SKM-1 (cell line): ENCODE data around the gene PRTN3.
"Not testable (repeated sequence)": the region's sequence is repeated elsewhere in the genome, so short reads cannot be mapped to it uniquely, and the experiment has no call there.

Experiments used
- DNase-seq: peaks from one replicate; lab custom pipeline; 2025; ENCODE audit not compliant: unreplicated experiment; lab: John Stamatoyannopoulos, UW

The PRTN3 gene

DNA sequence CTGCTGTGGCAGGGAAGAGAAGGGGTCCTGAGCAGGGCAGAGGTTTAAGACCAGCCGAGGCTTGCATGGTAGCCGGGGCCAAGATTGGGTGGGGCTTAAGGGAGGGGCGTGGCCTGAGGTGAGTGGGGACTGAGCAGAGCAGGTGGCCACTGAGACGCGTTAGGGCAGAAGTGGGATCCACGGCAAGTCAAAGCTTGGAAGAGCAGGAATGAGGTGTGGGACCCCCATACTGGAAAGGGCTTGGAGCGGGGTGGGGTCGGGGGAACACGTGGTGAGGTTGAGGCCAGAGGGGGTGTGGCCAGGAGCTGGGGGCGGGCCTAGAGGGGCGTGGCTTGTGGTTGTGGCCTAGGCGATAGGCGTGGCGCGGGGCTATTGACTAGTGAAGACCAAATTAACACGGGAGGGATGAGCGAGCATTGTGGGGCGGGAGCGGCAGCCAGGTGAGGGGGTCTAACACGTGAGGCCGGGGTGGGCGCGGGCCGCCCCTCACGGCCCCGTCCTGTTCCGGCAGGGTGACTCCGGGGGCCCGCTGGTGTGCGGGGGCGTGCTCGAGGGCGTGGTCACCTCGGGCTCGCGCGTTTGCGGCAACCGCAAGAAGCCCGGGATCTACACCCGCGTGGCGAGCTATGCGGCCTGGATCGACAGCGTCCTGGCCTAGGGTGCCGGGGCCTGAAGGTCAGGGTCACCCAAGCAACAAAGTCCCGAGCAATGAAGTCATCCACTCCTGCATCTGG lies 21.9 kb downstream of the PRTN3 start:
- no peak for DNase-seq

DNA sequence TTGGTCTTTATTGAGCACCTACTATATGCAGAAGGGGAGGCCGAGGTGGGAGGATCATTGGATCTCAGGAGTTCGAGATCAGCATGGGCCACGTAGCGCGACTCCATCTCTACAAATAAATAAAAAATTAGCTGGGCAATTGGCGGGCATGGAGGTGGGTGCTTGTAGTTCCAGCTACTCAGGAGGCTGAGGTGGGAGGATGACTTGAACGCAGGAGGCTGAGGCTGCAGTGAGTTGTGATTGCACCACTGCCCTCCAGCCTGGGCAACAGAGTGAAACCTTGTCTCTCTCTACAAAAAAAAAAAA lies 22.5 kb downstream of the PRTN3 start:
- DNase-seq, result no peak

DNA sequence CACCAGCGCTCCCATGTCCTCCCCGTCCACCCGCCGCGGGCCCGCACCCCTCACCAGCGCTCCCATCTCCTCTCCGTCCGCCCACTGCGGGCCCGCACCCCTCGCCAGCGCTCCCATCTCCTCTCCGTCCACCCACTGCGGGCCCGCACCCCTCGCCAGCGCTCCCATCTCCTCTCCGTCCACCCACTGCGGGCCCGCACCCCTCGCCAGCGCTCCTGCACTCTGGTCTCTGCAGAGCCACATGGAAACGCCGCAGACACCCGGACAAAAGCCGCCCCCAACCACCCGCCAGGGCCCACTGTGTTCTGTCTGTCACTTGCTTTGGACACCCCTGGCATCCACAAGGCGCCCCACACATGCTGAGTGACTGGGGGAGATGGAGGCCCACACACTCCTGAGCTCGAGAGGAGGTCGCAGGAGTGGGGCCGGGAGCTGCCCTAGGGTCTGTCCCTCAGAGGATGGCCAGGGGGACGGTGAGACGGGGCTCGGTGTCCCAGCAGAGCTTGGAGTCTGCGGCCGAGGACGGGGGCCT lies 26.0 kb downstream of the PRTN3 start:
- DNase-seq, result no peak

DNA sequence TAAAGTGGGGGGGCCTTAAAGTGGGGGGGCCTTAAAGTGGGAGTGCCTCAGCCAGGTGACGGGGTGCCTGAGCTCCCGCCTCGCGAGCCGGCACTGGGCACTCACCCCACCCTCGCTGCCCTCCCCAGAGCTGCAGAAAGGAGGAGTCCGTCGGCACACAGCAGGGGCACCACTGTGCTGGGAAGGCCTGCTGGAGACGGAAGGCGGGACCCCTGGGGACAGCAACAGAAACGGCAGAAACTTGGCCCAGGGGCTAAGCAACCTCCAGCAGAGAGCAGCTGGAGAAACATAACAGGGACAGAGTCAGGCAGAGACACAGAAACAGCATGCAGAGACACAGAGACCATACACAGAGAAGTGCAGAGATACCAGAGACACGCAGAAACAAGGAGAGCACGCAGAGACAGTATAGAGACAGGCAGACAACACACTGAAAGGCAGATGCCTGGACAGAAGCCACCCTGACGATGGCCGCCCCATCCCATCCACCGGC lies 26.5 kb downstream of the PRTN3 start:
- DNase-seq, result no peak

DNA sequence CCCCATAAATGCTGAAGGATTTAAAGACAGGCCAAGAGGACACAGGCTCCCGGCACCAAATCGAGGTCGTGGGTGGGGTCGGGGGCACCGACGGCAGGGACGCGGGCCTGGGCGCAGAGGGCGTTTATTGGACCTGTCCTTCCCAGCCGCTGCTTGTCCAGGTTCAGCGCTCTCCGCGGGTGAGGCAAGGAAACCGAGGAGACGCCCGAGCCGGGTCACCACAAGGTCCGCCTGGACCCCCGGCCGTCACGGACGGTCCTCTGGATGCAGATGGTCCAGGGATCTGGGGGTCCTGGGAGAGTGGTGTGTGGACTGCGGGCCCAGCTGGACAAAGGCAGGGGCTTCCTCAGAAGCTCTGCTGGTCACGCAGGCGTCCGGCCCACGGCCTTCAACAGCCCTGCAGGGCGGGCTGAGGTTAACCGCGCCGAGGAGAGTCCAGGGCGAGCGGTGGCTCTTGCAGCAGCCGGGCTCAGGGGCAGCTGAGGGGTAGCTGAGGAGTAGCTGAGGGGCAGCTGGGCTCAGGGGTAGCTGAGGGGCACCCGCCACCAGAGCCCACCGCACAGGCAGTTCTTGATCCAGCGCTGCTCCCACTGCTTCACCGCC lies 27.2 kb downstream of the PRTN3 start:
- no peak for DNase-seq

DNA sequence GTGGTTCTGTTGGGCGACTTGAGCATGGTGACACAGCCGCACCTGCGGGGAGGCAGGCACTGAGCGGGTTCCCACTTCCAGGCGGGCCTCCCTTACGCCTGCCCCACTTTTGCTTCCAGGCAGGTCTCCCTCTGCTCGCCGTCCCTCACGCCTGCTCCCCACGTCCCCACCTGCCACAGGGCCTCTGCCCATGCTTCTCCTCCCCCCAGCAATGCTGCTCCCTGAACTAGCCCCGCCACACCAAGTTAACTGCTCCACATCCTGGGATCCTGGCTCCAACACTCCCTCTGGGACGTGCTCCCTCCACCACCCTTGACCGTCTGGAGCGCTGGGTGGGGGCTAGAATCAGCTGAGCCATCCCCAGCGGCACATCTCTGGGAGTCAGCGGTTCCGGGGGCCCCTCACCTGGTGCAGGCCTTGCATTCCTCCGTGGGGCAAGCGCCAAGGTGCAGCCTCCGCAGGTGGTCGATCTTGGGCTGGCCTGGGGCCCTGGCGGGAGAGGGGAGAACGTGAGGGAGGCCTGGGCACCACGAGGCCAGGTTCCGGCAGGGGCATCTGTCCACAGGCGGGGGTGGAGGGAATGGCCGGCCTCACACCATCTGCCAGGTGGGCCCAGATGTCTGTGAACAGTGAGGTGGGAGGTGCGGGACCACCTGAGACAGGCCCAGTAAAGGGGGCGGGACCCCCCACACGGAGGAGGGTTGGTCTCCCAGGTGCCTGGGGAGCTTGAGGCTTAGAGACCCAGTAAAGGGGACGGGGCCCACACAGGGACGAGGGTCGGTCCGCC lies 27.9 kb downstream of the PRTN3 start:
- no peak for DNase-seq

DNA sequence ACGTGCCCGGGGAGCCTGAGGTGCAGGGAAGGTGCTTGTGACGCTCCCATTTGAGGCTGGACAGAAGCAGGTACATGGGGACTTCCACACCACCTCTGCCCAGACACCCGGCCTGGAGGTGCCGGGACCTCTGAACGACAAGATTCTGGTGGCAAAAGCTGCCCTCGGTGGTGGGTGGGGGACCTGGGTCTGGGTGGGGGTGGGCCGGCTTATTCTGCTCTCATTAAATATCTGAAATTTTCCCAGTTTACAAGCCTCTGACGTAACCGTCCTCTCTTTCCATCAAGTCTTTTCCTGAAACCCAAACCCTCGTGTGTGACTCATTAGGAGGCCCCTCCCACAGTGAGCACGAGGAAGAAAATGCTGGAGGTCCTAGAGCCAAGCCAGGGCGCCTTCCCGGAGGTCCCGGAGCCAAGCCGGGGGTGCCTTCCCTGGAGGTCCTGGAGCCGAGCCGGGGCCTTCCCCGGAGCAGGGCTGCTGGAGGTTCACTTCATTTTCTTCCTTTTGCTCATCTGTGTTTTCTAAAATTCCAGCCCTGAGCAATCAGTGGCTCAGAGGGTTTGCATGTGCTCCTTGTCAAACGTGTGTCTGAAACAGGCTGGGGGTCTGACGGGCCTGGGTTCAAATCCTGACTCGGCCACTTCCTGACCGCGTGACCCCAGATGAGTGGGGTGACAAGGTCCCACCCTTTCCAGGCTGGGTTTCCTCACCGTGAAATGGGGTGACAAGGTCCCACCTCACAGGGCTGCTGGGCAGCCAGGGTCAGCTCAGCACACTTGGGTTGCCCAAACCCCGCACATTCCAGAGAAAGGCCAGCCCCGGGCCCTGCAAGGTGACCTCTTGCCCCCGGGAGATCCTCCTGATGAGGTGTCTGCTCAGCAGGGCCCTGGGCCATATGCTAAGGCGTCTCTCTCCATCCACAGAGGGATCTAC lies 28.7 kb downstream of the PRTN3 start:
- no peak for DNase-seq

DNA sequence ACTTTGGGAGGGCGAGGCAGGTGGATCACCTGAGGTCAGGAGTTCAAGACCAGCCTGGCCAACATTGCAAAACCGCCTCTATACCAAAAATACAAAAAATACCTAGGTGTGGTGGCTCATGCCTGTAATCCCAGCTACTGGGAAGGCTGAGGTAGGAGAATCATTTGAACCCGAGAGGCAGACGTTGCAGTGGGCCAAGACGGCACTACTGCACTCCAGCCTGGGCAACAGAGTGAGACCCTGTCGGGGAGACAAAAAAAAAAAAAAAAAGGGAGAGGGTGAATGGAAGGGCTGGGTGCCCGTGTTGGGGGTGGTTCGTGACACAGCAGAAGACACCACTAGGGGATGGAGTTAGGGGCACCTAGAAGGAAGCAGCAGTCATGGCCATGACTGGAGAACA lies 29.5 kb downstream of the PRTN3 start:
- no peak for DNase-seq

DNA sequence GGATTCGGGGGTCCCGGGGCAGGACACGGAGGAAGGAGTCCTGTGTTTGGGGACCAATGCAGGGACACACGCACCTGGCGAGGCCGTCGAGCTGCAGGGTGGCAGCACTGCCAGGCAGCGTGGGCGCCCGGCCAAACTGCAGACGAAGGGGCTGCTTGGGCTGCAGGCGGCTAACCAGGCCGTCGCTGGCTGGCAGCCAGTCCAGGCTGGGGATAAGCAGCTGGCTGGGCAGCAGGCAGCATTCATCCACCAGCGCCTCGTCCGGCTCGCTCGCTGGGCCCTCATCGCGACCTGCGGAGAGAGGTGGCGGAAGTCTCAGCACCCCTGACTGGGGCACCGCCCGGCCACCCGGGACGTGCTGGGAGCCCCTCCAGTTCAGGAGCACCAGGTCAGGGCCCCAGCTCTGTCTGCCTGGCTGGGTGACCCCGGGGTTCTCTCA lies 30.2 kb downstream of the PRTN3 start:
- DNase-seq, result no peak

DNA sequence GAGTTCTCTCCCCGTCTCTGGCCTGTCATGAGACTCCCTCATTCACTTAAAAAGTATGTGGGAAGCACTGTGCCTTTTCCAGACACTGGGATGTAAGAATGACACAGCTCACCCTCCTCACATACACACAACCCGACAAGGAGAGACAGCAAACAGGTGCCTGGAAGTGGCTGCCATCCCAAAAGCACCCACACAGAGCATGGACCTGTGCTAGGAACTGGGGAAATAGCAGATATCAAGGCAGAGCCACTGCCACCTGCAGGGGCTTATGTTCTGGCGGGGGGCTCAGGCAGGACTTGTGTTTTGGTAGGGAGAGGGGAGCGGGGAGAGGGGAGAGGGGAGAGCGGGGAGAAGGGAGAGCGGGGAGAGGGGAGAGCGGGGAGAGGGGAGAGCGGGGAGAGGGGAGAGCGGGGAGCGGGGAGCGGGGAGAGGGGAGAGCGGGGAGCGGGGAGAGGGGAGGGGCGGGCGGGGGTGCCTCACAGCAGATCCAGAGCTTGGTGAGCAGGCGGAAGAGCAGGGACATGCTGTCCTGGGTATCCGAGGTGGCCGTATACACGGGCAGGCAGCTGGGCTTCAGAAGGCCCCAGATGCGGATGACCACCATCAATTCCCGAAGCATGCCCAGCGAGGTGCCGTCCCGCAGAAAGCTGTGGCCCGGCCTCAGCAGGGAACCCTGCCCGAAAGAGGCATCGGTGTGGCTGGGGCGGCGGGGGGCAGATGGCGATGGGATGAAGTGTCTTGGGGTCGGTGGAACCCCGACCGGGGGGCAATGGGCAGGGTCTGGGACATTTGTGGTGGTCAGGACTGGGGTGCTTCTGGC lies 30.9 kb downstream of the PRTN3 start:
- DNase-seq, result no peak

DNA sequence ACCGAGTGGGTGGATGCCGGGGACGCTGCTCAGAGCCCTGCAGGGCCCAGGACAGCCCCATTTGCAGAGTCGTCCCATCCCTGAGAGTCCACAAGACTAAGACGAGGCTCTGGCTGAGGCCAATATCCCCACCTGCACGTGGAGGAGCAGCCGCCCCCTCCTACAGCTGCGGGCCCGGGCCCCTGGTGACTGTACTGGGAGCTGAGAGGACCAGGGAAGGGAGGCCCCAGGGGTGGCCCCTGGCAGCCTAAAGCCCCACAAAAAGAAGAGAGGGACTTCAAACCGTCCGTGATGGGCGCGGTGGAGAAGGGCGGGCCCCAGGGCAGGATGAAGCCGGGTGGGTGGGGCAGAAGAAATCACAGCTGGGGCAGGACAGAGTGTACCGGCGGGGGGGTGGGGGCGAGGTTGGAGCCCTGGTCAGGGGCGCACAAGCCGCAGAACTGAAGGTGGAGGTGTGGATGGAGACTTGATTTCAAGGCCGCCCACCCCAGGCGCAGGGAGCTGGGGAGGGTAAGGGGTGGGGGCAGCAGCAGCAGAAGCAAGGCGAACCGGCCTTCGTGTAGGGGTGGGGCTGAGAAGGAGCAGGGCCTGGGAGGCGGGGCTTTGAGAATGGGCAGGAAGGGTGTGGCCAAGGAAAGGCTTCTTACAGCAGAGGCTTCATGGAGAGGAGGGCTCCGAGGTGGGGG lies 31.6 kb downstream of the PRTN3 start:
- no peak for DNase-seq

DNA sequence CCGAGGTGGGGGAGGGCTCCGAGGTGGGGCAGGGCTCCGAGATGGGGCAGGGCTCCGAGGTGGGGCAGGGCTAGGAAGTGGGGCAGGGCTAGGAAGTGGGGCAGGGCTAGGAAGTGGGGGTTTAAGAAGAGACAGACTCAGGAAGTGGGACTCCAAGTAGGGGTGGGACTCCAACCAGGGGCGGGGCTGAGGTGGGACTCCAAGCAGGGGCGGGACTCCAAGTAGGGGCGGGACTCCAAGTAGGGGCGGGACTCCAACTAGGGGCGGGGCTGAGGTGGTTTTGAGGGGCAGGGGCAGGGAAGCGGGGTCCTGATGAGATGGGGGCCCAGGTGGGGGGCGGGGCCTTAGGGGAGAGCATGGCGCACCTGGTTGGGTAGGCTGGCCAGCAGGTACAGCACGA lies 32.3 kb downstream of the PRTN3 start:
- DNase-seq, result no peak

DNA sequence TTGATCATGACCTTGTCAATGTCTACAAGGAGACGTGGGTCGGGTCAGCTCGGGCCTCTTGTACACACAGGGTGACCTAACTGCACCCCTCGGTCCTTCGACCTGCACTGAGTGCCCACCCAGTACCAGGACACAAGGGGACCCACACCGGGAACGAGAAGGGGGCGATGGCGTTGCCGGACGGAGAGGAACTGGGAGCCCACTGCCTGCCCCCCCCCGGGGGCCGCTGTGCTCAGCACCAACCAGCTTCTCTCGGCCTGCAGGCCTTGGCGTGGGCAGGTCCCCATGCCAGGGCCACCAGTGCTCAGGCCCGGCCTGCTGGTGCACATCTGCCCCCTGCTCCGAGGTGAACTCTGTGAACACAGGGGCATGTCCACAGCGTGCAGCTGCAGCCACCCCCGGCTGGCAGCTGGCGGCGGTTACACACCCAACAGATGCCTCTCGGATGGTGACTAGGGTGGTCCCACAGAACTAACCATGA lies 32.8 kb downstream of the PRTN3 start:
- no peak for DNase-seq

DNA sequence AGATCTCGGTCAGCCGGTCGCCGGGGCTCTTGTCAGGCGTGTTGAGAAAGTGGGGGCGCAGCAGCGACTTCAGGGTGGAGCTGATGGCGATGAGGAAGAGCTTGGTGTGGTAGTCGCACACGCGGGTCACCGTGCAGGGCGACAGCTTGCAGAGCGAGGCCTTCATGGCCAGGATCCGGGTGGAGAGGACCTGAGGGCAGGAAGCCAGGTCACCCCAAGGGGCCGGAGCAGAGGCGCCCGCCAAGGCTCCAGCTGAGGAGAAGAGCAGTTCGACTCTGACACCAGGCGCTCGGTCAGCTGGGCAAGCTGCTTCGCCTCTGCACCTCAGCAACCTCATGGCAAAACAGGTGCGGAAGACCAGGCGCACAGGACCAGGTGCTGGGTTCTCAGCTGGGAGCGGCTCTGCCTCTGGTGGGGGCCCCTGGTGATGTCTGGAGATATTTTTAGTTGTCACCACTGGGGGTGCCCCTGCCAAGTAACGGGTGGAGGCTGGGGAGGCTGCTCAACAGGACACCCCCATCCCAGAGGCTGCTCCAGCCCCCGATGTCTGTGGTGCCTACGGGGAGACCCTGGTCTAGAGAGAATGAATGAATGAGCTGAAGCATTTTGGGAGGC lies 34.6 kb downstream of the PRTN3 start:
- DNase-seq, result no peak

DNA sequence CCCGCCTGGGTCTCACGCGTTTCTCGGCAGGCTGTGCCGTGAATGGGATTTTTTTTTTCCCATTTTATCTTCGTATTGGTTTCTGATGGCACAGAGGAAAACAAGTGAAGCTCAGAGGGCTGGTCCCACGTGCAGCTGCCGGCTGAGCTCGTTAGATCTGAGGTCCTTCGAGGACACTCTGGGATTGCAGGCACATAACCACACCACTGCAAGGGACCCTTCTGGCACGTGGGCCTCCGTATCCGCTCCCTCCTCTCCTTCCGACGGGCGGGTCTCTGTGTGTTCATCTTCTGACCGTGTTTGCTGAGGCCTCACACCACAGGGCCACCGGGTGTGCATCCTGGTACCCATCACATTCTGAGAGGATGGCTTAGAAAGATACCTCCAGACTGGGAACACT lies 35.3 kb downstream of the PRTN3 start:
- DNase-seq, result no peak

DNA sequence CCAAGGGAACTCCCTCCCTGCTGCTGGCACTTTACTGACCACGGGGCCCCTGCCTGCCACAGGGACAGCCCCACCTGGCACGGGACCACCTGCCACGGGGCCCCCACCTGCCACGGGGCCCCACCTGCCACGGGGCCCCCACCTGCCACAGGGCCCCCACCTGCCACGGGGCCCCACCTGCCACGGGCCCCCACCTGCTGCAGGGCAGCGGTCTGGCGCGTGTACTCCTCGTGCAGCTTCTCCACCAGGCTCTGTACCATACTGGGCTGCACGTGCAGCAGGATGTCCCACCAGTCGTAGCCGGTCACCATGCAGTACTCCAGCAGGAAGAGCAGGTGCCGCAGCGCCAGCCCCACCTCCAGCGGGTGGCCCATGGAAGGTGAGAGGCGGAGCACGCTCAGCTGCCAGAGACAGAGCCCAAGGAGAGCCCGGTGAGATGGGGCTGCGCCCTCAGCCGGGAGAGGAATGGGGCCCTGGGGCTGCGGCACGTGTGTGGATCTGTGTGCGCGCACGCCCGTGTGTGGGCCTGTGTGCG lies 36.0 kb downstream of the PRTN3 start:
- no peak for DNase-seq

DNA sequence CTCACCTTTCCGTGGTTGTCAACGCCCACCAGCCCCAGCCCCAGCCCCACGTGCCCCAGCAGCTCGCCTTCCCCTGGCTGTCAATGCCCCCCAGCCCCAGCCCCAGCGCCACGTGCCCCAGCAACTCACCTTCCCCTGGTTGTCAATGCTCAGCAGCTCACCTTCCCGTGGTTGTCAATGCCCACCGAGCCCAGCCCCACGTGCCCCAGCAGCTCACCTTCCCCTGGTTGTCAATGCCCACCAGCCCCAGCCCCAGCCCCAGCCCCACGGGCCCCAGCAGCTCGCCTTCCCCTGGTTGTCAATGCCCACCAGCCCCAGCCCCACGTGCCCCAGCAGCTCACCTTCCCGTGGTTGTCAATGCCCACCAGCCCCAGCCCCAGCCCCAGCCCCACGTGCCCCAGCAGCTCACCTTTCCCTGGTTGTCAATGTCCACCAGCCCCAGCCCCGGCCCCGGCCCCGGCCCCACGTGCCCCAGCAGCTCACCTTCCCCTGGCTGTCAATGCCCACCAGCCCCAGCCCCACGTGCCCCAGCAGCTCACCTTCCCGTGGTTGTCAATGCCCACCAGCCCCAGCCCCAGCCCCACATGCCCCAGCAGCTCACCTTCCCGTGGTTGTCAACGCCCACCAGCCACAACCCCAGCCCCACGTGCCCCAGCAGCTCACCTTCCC lies 37.3 kb downstream of the PRTN3 start:
- not testable (repeated sequence) for DNase-seq
